ENCODE data around the gene DENND2D.

- no peak for TF ChIP-seq YY1 (IDR thresholded peaks at IDR 0.05; ENCODE audit: insufficient read depth, insufficient read length)
- no peak for TF ChIP-seq SUZ12 (IDR thresholded peaks at IDR 0.05; ENCODE audit: extremely low read depth, insufficient read depth, insufficient read length)
Observed at GRCh38 chr1:111236379-111236778, 35.9 kb upstream of the DENND2D start.

All from NT2/D1 (cell line).